Transverse colon (tissue), 4 donors: ENCODE data around the gene KIAA2012. TPM values are rescaled to one million over a fixed set of nuclear protein-coding genes. Genes with fewer than 3 reads are reported as not detected.

Experiments used
- DNase-seq: peaks from one replicate; pipeline ENCODE4 v3.0.0-alpha.2; 2019
- H3K27ac ChIP-seq, 4 donors: fragments of 200-600 bp; sonication (generic); 2 replicates each; pipeline ENCODE4 v1.5.1; 2016 to 2018; ENCODE audit warnings: inconsistent platforms in 4 of 4
- H3K27me3 ChIP-seq: fragments of 200-600 bp; sonication (generic); 2 replicates; pipeline ENCODE4 v1.5.1; 2017; ENCODE audit warnings: inconsistent platforms
- H3K36me3 ChIP-seq, 4 donors: fragments of 200-600 bp; sonication (generic); 2 replicates each; pipeline ENCODE4 v1.5.1; 2017 to 2019; ENCODE audit warnings: inconsistent platforms in 4 of 4
- H3K4me1 ChIP-seq, 4 donors: fragments of 200-600 bp; sonication (generic); 2 replicates each; pipeline ENCODE4 v1.5.1; 2017 to 2020; ENCODE audit warnings: inconsistent platforms in 4 of 4
- H3K4me3 ChIP-seq, 4 donors: fragments of 200-600 bp; sonication (generic); 1 replicate in 1 of 4; 2 replicates in 3 of 4; pipeline versions ENCODE4 v1.5.1 to v1.6.1; 2017 to 2019; ENCODE audit warnings: inconsistent platforms in 4 of 4
- H3K9me3 ChIP-seq, 2 donors: fragments of 200-600 bp; sonication (generic); 2 replicates each; pipeline ENCODE4 v1.5.1; 2017 to 2019; ENCODE audit warnings: inconsistent platforms in 2 of 2
- EP300 ChIP-seq: sonication (generic); formaldehyde crosslinking; IDR thresholded peaks from one replicate; pipeline ENCODE4 v1.6.1; 2017; ENCODE audit warnings: antibody characterized with exemption, low read depth
- POLR2A ChIP-seq: fragments of 450-650 bp; IDR thresholded peaks from one replicate; pipeline ENCODE4 v1.6.1; 2016; ENCODE audit warnings: antibody characterized with exemption, mild to moderate bottlenecking, moderate library complexity
- POLR2AphosphoS5 ChIP-seq, 3 donors: sonication (generic); formaldehyde crosslinking; IDR thresholded peaks; one replicate each; pipeline ENCODE4 v1.6.1; 2016; ENCODE audit warnings: antibody characterized with exemption in 3 of 3
- WGBS, 2 donors: methylation state at CpG; one replicate each; pipeline ENCODE4 v1.1.5; 2018; ENCODE audit warnings: low coverage in 1 of 2; 5-methylcytosine and 5-hydroxymethylcytosine counted together
- in situ Hi-C, 4 donors: fragments of 200-750 bp; cut with MboI; loops; one replicate each; pipeline versions ENCODE4 v1.15.0 to v1.15.1; 2017; ENCODE audit warnings: low sequenced_read_pairs in 3 of 4, low pct_ligation_motif_present in 1 of 4, low pct_unique_long_range_greater_than_20kb in 1 of 4
- intact Hi-C: fragments of 100-400 bp; cut with DNase I; formaldehyde crosslinking; loops from one replicate; pipeline ENCODE4 v1.15.1; 2023; ENCODE audit warnings: low total_unique reads
- total RNA-seq, 4 donors: library from RNA; depleted of rRNA; stranded (reverse); fragments of >200 nt; gene quantifications; one replicate each; pipeline ENCODE4 v1.1.0, GENCODE V29; 2016
- TF ChIP-seq, protein P1 (sequence below), 5 experiments: fragments of 200-600 bp in 3 of 5; fragments of 450-650 bp in 2 of 5; sonication (generic) in 3 of 5; IDR thresholded peaks; 1 replicate in 2 of 5; 2 replicates in 3 of 5; pipeline ENCODE4 v1.5.1; 2016 to 2017; ENCODE audit warnings: antibody characterized with exemption in 5 of 5, inconsistent platforms in 3 of 5, mild to moderate bottlenecking in 2 of 5, moderate library complexity in 1 of 5

Gene KIAA2012
- total RNA-seq, 4 donors from 2014 or later: not detected

DNA sequence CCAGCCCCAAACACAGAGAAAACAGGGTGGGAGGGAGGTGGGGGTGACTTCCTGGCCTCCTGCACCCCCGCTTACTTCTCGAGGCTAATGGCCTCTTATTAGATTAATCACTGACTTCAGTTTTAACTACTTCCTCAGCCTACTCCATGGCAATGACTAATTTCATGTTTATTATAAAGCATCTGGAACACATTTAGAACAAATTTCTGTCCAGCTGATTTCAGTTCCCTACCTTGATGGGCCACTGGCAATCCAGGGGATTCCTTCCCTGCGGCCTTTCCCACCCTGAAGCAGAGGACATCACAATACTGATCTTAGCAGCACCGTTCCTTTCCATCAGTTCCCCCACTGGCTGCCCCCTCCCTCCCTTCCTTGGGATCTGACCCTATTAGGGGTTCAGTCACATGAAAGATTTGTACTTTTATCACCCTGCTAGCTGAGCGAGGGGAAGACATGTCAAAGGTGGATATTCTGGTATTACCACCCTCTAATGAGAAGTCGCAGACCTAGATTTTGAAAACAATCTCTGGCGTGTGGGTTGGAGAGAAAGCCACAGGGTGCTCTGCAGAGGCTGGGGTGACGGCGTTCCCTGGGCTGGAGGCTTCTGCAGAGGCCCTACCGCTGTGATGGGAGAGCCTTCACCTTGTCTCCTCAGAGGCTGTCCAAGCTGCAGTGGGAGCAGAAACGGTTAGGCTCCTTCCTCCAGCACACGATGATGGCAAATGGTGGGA lies 67.6 kb downstream of the KIAA2012 start:
- intact Hi-C loops: no loop called here
- Histone ChIP-seq H3K4me3 (no peak overlapping the region), H3K27ac (peak overlapping the region in 1 of 4 donors; percentile 58), H3K36me3 (no peaks in the 10 kb centered on the region), H3K4me1 (peaks cover 0 to 11% (median 3%) of the 10 kb centered on the region in 4 donors), H3K9me3 (no peaks in the 10 kb centered on the region), H3K27me3 (no peaks in the 10 kb centered on the region)
- no peak for TF ChIP-seq POLR2A
- TF ChIP-seq, protein P1, sequence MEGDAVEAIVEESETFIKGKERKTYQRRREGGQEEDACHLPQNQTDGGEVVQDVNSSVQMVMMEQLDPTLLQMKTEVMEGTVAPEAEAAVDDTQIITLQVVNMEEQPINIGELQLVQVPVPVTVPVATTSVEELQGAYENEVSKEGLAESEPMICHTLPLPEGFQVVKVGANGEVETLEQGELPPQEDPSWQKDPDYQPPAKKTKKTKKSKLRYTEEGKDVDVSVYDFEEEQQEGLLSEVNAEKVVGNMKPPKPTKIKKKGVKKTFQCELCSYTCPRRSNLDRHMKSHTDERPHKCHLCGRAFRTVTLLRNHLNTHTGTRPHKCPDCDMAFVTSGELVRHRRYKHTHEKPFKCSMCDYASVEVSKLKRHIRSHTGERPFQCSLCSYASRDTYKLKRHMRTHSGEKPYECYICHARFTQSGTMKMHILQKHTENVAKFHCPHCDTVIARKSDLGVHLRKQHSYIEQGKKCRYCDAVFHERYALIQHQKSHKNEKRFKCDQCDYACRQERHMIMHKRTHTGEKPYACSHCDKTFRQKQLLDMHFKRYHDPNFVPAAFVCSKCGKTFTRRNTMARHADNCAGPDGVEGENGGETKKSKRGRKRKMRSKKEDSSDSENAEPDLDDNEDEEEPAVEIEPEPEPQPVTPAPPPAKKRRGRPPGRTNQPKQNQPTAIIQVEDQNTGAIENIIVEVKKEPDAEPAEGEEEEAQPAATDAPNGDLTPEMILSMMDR (IDR thresholded peaks at IDR 0.05): no peak
- no peak for TF ChIP-seq EP300
- peak in 1 of 3 donors; percentile 30 for TF ChIP-seq POLR2AphosphoS5 (IDR thresholded peaks at IDR 0.05)
- in situ Hi-C loops: no loop called here
- 71 to 74% methylated on average over 5 to 12 of the region's 12 CpGs for WGBS, 2 donors
- DNase-seq: no peak

DNA sequence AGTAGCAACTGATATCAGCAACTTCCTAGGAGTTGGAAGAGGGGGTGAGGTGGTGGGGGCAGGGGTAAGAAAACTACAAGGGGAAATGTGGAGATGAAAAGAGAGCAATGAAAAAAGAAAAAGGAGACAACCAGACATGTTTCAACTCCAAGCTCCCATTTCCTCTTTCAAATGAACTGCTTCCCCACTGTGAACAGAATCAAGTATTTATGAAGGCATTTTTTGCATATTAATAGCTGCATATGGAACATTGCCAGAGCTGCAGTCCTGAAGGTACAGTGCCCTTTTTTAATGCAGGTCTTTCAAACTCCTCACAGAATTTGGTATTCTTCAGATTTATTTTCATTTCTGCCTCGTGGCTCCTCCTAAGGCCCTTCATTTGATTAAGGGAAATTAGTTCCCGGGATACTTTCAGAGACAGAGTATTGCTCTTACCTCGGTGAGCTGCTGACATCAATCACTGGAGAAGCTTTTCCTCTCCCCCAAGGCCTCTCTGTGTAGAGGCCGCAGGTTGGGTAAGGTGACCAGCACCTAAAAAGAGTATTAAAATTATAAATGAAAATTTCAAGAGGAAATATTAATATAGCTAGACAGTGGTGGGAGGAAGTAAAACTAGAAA lies 68.4 kb downstream of the KIAA2012 start:
- TF ChIP-seq POLR2AphosphoS5 (IDR thresholded peaks at IDR 0.05): no peak
- TF ChIP-seq, protein P1 (IDR thresholded peaks at IDR 0.05): no peak
- TF ChIP-seq POLR2A: no peak
- TF ChIP-seq EP300: no peak
- H3K9me3 ChIP-seq: no peaks in the 10 kb centered on the region
- H3K4me1 ChIP-seq: peaks cover 0 to 7% (median 0%) of the 10 kb centered on the region in 4 donors
- in situ Hi-C loops: no loop called here
- intact Hi-C loops: no loop called here
- no peaks in the 10 kb centered on the region for H3K27me3 ChIP-seq
- no peaks in the 10 kb centered on the region for H3K36me3 ChIP-seq
- DNase-seq: no peak
- H3K4me3 ChIP-seq: no peak overlapping the region
- 73 to 89% methylated on average over 4 of the region's 4 CpGs for WGBS, 2 donors
- peak overlapping the region in 1 of 4 donors; percentile 58 for H3K27ac ChIP-seq

DNA sequence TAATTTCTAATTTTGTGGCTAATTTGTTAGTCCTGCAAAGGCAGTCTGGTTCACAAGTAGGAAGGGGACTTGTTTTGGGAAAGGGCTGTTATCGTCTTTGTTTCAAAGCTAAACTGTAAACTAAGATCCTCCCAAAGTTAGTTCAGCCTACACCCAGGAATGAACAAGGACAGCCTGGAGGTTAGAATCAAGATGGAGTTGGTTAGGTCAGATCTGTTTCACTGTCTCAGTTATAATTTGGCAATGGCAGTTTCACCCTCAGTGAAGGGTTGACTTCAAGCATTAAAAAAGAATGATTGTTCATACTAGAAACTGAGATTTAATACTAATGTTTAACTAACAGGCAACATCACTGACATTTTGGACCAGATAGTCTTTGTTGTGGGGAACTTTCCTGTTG lies 69.5 kb downstream of the KIAA2012 start:
- intact Hi-C loops: no loop called here
- DNase-seq: no peak
- 95 to 100% methylated on average over 1 of the region's 1 CpG for WGBS, 2 donors
- TF ChIP-seq, protein P1 (IDR thresholded peaks at IDR 0.05): no peak
- TF ChIP-seq POLR2A: no peak
- no peak for TF ChIP-seq POLR2AphosphoS5 (IDR thresholded peaks at IDR 0.05)
- TF ChIP-seq EP300: no peak
- Histone ChIP-seq H3K9me3 (no peaks in the 10 kb centered on the region), H3K4me3 (no peak overlapping the region), H3K27ac (no peak overlapping the region), H3K36me3 (no peaks in the 10 kb centered on the region), H3K4me1 (peaks cover 0 to 12% (median 0%) of the 10 kb centered on the region in 4 donors), H3K27me3 (no peaks in the 10 kb centered on the region)
- in situ Hi-C loops: no loop called here

DNA sequence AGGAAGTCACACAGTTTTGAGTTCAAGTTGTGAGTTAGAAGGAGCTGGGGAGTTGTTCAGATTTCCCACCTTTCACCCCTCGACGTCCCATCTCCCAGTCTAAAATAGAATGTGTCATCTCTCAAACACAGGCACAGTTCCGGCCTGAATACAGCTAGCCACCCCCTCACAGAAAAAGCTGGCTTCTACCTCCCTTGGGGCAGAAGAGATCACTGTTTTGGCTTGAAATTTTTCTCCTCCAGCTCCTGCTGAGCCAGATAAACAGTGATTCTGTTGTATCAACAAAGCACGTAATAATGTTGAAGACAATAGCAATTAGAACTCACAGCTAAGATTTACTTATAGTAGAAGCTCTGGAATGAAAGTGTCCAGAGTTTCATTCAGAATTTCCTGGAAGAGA lies 74.7 kb downstream of the KIAA2012 start:
- WGBS, 2 donors: 50 to 62% methylated on average over 1 to 4 of the region's 4 CpGs
- DNase-seq: no peak
- intact Hi-C loops: no loop called here

More for the DNA sequence above, 74.7 kb downstream of the KIAA2012 start:
- Histone ChIP-seq H3K9me3 (no peaks in the 10 kb centered on the region), H3K4me1 (peaks cover 0 to 23% (median 0%) of the 10 kb centered on the region in 4 donors), H3K36me3 (no peaks in the 10 kb centered on the region), H3K27ac (peak overlapping the region in 1 of 4 donors; percentile 29), H3K4me3 (no peak overlapping the region), H3K27me3 (no peaks in the 10 kb centered on the region)
- in situ Hi-C loops: no loop called here
- TF ChIP-seq EP300 (no peak), POLR2A (no peak), POLR2AphosphoS5 (IDR thresholded peaks at IDR 0.05) (no peak)
- TF ChIP-seq, protein P1 (IDR thresholded peaks at IDR 0.05): no peak
